Measurements from ENCODE around the gene STK40.

DNA sequence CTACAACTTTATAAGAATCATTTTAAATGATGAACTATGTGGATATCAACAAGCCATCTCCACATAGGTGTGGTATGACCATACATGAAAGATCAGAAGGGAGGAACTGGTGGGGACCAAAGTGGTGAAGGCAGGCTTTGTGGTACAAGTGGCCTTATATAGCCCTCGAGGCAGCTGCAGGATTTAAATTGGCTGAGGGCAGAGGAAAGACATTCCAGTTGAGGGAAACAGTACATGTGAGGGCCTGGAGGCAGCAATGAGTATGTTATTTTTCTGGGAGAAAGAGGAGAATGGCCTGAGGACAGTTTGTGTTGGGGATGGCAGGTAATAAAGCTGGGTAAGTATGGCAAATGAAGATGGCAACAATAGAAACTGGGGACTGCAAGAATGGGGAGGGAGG is 47.4 kb upstream of the STK40 start:
- TF ChIP-seq, protein P1, sequence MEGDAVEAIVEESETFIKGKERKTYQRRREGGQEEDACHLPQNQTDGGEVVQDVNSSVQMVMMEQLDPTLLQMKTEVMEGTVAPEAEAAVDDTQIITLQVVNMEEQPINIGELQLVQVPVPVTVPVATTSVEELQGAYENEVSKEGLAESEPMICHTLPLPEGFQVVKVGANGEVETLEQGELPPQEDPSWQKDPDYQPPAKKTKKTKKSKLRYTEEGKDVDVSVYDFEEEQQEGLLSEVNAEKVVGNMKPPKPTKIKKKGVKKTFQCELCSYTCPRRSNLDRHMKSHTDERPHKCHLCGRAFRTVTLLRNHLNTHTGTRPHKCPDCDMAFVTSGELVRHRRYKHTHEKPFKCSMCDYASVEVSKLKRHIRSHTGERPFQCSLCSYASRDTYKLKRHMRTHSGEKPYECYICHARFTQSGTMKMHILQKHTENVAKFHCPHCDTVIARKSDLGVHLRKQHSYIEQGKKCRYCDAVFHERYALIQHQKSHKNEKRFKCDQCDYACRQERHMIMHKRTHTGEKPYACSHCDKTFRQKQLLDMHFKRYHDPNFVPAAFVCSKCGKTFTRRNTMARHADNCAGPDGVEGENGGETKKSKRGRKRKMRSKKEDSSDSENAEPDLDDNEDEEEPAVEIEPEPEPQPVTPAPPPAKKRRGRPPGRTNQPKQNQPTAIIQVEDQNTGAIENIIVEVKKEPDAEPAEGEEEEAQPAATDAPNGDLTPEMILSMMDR (IDR thresholded peaks at IDR 0.05), result no peak
- no peak for TF ChIP-seq POLR2A (IDR thresholded peaks at IDR 0.05)

Data from uterus (tissue), 2 donors.